ENCODE data around the gene CFAP90.

DNA sequence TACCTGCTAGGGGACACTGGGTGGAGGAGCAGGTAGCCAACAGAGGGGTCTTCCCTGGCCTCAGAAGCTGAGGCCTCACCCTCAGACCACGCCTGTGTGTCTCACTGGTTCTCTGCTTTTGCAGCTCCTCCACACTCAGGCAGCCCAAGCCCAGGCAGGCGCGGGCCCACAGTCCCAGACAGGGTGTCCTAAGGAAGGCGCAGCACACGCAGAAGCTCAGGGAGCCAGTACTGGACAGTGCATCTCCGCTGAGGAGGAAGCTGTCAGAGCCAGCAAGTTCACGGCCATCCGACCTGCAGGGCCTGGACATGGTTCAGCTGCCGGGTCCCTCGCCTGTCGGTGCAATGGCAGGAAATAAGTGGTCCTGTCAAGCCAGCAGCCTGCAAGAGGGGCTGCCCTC, 25.3 kb downstream of the CFAP90 start:
- TF ChIP-seq POLR2A (IDR thresholded peaks at IDR 0.05; ENCODE audit: low read depth, low read length) = no peak
- TF ChIP-seq, protein P1, sequence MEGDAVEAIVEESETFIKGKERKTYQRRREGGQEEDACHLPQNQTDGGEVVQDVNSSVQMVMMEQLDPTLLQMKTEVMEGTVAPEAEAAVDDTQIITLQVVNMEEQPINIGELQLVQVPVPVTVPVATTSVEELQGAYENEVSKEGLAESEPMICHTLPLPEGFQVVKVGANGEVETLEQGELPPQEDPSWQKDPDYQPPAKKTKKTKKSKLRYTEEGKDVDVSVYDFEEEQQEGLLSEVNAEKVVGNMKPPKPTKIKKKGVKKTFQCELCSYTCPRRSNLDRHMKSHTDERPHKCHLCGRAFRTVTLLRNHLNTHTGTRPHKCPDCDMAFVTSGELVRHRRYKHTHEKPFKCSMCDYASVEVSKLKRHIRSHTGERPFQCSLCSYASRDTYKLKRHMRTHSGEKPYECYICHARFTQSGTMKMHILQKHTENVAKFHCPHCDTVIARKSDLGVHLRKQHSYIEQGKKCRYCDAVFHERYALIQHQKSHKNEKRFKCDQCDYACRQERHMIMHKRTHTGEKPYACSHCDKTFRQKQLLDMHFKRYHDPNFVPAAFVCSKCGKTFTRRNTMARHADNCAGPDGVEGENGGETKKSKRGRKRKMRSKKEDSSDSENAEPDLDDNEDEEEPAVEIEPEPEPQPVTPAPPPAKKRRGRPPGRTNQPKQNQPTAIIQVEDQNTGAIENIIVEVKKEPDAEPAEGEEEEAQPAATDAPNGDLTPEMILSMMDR (IDR thresholded peaks at IDR 0.05; ENCODE audit: extremely low read depth in 1 of 2, insufficient read depth in 1 of 2, low read depth in 1 of 2, low read length in 2 of 2) = no peak

All from endothelial cell of umbilical vein (primary cell).